HepG2 (cell line): Measurements from ENCODE around the gene NUP214.

Source experiments
- BCL3 ChIP-seq: sonication (generic); formaldehyde crosslinking; IDR thresholded peaks from 2 replicates; pipeline ENCODE4 v1.5.1; 2020; ENCODE audit warnings: mild to moderate bottlenecking, missing genetic modification reagents, moderate library complexity
- HCFC1 ChIP-seq: fragments of 150-350 bp; IDR thresholded peaks from 2 replicates; pipeline ENCODE4 v1.6.1; 2014; ENCODE audit warnings: low read depth, low read length
- MAZ ChIP-seq, 2 experiments: sonication (generic) in 1 of 2; formaldehyde crosslinking in 1 of 2; IDR thresholded peaks; 2 replicates each; pipeline versions ENCODE4 v1.5.0 to v1.6.1; 2012 to 2020; ENCODE audit warnings: low read depth in 2 of 2, mild to moderate bottlenecking in 2 of 2, borderline replicate concordance in 1 of 2, improper control_type of control experiment in 1 of 2, low read length in 1 of 2, missing genetic modification reagents in 1 of 2, moderate library complexity in 1 of 2
- NR2C2 ChIP-seq: sonication (generic); formaldehyde crosslinking; IDR thresholded peaks from 2 replicates; pipeline ENCODE4 v1.4.0; 2020; ENCODE audit warnings: missing genetic modification reagents, mild to moderate bottlenecking, moderate library complexity, borderline replicate concordance
- SNRNP70 ChIP-seq: fragments of 200-400 bp; formaldehyde crosslinking; IDR thresholded peaks from 2 replicates; pipeline ENCODE4 v1.6.1; 2017; ENCODE audit warnings: mild to moderate bottlenecking, low read depth, low read length, moderate library complexity
- ZNF18 ChIP-seq: sonication (generic); formaldehyde crosslinking; IDR thresholded peaks from 2 replicates; pipeline ENCODE4 v1.8.0; 2022; ENCODE audit warnings: mild to moderate bottlenecking, missing genetic modification reagents; ENCODE audit not compliant: insufficient replicate concordance
- ZNF224 ChIP-seq: sonication (generic); formaldehyde crosslinking; IDR thresholded peaks from 2 replicates; pipeline ENCODE4 v1.5.0; 2020; ENCODE audit warnings: mild to moderate bottlenecking, missing genetic modification reagents
- ZNF678 ChIP-seq: sonication (generic); formaldehyde crosslinking; IDR thresholded peaks from 2 replicates; pipeline ENCODE4 v1.4.0; 2020; ENCODE audit warnings: mild to moderate bottlenecking, missing genetic modification reagents

- no peak for TF ChIP-seq SNRNP70
- no peak for TF ChIP-seq ZNF678
- no peak for TF ChIP-seq HCFC1
- TF ChIP-seq ZNF224 (CRISPR knock-in tag), result no peak
- no peak for TF ChIP-seq MAZ (IDR thresholded peaks at IDR 0.05; ENCODE audit: borderline replicate concordance, low read depth, low read length)
- TF ChIP-seq MAZ (CRISPR knock-in tag; IDR thresholded peaks at IDR 0.05; ENCODE audit: low read depth), result no peak
- TF ChIP-seq ZNF18 (CRISPR knock-in tag), result no peak
- no peak for TF ChIP-seq BCL3 (CRISPR knock-in tag)
- no peak for TF ChIP-seq NR2C2 (CRISPR knock-in tag)
Observed at GRCh38 chr9:131272212-131272611, 146.8 kb downstream of the NUP214 start.
